Measurements from ENCODE around the gene MEIOSIN. TPM values are rescaled to one million over a fixed set of nuclear protein-coding genes. Genes with fewer than 3 reads are reported as not detected.

MEIOSIN gene
- total RNA-seq, 1 experiment from 2014 or later, result not detected

DNA sequence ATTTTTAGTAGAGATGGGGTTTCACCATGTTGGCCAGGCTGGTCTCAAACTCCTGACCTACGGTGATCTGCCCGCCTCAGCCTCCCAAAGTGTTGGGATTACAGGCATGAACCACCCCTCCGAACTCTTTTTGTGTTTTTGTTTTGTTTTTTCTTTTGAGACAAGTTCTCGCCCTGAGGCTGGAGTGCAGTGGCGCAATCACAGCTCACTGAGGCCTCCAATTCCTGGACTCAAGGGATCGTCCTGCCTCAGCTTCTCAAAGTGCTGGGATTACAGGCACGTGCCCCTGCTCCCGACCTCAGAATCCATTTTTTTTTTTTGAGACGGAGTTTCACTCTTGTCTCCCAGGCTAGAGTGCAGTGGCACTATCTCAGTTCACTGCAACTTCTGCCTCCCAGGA is 24.5 kb downstream of the MEIOSIN start:
- ChIA-PET CTCF (no interaction called here), POLR2A (ENCODE audit: low non-redundant PET) (no interaction called here)
- no peak overlapping the region for H3K4me3 ChIP-seq (ENCODE audit: low read depth, low read length, poor library complexity, severe bottlenecking)
- no peaks in the 10 kb centered on the region for H3K36me3 ChIP-seq (ENCODE audit: insufficient read depth, low read length, poor library complexity, severe bottlenecking)
- DNase-seq (ENCODE audit: low spot score), result no peak
- no peaks in the 10 kb centered on the region for H3K27me3 ChIP-seq (replicated peaks; ENCODE audit: insufficient read depth, low read depth, low read length, poor library complexity)
- BruUV-seq (replicated peaks), result no TSS peak
- intact Hi-C loops (cut with micrococcal nuclease; ENCODE audit: unreplicated experiment), result no loop called here
- no peaks in the 10 kb centered on the region for H3K9me3 ChIP-seq (ENCODE audit: low read depth, low read length, poor library complexity, severe bottlenecking)
- no peak overlapping the region for H3K27ac ChIP-seq (ENCODE audit: low read depth, low read length, poor library complexity, severe bottlenecking)
- TF ChIP-seq EZH2 (IDR thresholded peaks at IDR 0.05; ENCODE audit: borderline replicate concordance, low read depth, low read length, poor library complexity, severe bottlenecking), result no peak
- no peak for TF ChIP-seq CTCF (conservative IDR thresholded peaks at IDR 0.05; ENCODE audit: low read depth, low read length)
- H3K4me1 ChIP-seq (ENCODE audit: insufficient read depth, low read length, poor library complexity, severe bottlenecking), result no peaks in the 10 kb centered on the region

DNA sequence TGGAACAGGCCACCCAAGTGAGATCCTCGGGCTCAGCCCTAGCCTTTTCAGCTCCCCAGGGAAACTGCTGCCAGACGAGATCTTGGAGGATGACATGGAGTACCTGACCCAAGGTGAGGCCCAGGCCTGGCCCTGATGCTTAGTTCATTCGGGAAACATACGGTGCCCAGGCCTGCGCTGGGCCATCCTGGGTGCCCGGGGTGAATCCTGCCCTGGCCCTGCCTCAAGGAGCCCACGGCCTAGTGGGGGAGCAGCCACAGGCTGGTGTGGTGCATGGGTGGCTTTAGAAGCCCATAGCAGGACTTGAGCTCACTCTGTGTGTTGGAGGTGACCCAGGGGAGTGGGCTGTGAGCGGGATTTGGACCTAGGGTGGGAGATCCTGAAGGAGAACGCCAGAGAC is 25.7 kb downstream of the MEIOSIN start:
- CTCF ChIA-PET, result no interaction called here
- H3K4me1 ChIP-seq (ENCODE audit: insufficient read depth, low read length, poor library complexity, severe bottlenecking), result no peaks in the 10 kb centered on the region

DNA sequence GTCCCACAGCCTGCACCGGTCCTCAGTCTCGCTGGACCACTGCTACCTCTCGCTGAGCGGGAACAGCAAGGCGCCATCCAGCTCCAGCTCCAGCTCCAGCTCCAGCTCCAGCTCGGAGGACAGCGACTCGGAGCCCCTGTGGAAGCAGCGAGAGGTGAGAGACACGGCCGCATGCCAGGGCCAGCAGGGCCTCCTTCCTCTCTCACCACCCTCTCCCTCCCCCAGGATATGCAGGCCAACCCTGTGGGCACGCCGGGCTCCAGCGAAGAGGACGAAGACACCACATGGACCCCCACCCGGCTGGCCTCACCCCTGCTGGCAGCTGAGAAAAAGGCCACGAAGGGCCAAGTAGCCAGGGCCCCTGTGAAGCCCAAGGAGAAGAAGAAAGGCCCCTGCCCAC is 28.5 kb downstream of the MEIOSIN start:
- no peak for TF ChIP-seq CTCF (conservative IDR thresholded peaks at IDR 0.05; ENCODE audit: low read depth, low read length)
- POLR2A ChIA-PET (ENCODE audit: low non-redundant PET), result no interaction called here

More for the DNA sequence above, 25.7 kb downstream of the MEIOSIN start:
- DNase-seq (ENCODE audit: low spot score), result no peak
- TF ChIP-seq CTCF (conservative IDR thresholded peaks at IDR 0.05; ENCODE audit: low read depth, low read length), result no peak
- TF ChIP-seq EZH2 (IDR thresholded peaks at IDR 0.05; ENCODE audit: borderline replicate concordance, low read depth, low read length, poor library complexity, severe bottlenecking), result no peak
- no peak overlapping the region for H3K27ac ChIP-seq (ENCODE audit: low read depth, low read length, poor library complexity, severe bottlenecking)
- POLR2A ChIA-PET (ENCODE audit: low non-redundant PET), result no interaction called here
- no TSS peak for BruUV-seq (replicated peaks)
- H3K4me3 ChIP-seq (ENCODE audit: low read depth, low read length, poor library complexity, severe bottlenecking), result no peak overlapping the region
- intact Hi-C loops (cut with micrococcal nuclease; ENCODE audit: unreplicated experiment), result no loop called here
- no peaks in the 10 kb centered on the region for H3K36me3 ChIP-seq (ENCODE audit: insufficient read depth, low read length, poor library complexity, severe bottlenecking)
- no peaks in the 10 kb centered on the region for H3K27me3 ChIP-seq (replicated peaks; ENCODE audit: insufficient read depth, low read depth, low read length, poor library complexity)
- no peaks in the 10 kb centered on the region for H3K9me3 ChIP-seq (ENCODE audit: low read depth, low read length, poor library complexity, severe bottlenecking)

More for the DNA sequence above, 28.5 kb downstream of the MEIOSIN start:
- no peak overlapping the region for H3K27ac ChIP-seq (ENCODE audit: low read depth, low read length, poor library complexity, severe bottlenecking)
- DNase-seq (ENCODE audit: low spot score), result no peak
- H3K36me3 ChIP-seq (ENCODE audit: insufficient read depth, low read length, poor library complexity, severe bottlenecking), result no peaks in the 10 kb centered on the region
- CTCF ChIA-PET, result no interaction called here
- no peaks in the 10 kb centered on the region for H3K27me3 ChIP-seq (replicated peaks; ENCODE audit: insufficient read depth, low read depth, low read length, poor library complexity)
- intact Hi-C loops (cut with micrococcal nuclease; ENCODE audit: unreplicated experiment), result no loop called here
- peaks cover 12% of the 10 kb centered on the region for H3K4me1 ChIP-seq (ENCODE audit: insufficient read depth, low read length, poor library complexity, severe bottlenecking)
- BruUV-seq (replicated peaks), result no TSS peak
- no peak overlapping the region for H3K4me3 ChIP-seq (ENCODE audit: low read depth, low read length, poor library complexity, severe bottlenecking)
- no peaks in the 10 kb centered on the region for H3K9me3 ChIP-seq (ENCODE audit: low read depth, low read length, poor library complexity, severe bottlenecking)

Measured in A673 (cell line).